Gastroesophageal sphincter (tissue), 3 donors: ENCODE measurements around the gene SLC2A9.

Experiments used
- EP300 ChIP-seq: sonication (generic); formaldehyde crosslinking; IDR thresholded peaks from one replicate; pipeline ENCODE4 v1.6.1; 2017; ENCODE audit warnings: antibody characterized with exemption, mild to moderate bottlenecking
- POLR2A ChIP-seq, 2 donors: fragments of 450-650 bp; IDR thresholded peaks; one replicate each; pipeline ENCODE4 v1.6.1; 2017; ENCODE audit warnings: antibody characterized with exemption in 2 of 2, mild to moderate bottlenecking in 2 of 2, moderate library complexity in 1 of 2
- POLR2AphosphoS5 ChIP-seq: sonication (generic); formaldehyde crosslinking; IDR thresholded peaks from one replicate; pipeline ENCODE4 v1.6.1; 2017; ENCODE audit warnings: antibody characterized with exemption
- TF ChIP-seq, protein P1 (sequence below), 4 experiments: fragments of 200-600 bp in 2 of 4; fragments of 450-650 bp in 2 of 4; sonication (generic) in 1 of 4; IDR thresholded peaks; one replicate each; pipeline ENCODE4 v1.5.1; 2017 to 2019; ENCODE audit warnings: antibody characterized with exemption in 4 of 4, mild to moderate bottlenecking in 2 of 4, moderate library complexity in 2 of 4

- TF ChIP-seq, protein P1, sequence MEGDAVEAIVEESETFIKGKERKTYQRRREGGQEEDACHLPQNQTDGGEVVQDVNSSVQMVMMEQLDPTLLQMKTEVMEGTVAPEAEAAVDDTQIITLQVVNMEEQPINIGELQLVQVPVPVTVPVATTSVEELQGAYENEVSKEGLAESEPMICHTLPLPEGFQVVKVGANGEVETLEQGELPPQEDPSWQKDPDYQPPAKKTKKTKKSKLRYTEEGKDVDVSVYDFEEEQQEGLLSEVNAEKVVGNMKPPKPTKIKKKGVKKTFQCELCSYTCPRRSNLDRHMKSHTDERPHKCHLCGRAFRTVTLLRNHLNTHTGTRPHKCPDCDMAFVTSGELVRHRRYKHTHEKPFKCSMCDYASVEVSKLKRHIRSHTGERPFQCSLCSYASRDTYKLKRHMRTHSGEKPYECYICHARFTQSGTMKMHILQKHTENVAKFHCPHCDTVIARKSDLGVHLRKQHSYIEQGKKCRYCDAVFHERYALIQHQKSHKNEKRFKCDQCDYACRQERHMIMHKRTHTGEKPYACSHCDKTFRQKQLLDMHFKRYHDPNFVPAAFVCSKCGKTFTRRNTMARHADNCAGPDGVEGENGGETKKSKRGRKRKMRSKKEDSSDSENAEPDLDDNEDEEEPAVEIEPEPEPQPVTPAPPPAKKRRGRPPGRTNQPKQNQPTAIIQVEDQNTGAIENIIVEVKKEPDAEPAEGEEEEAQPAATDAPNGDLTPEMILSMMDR (IDR thresholded peaks at IDR 0.05): no peak
- TF ChIP-seq POLR2A (IDR thresholded peaks at IDR 0.05): no peak
- TF ChIP-seq POLR2AphosphoS5: no peak
- TF ChIP-seq EP300: no peak
These were observed 154.4 kb downstream of the SLC2A9 start for GRCh38 chr4:9866931-9867330.
